GM08714 (cell line): ENCODE measurements around the gene DPF3.

Experiments used
- H3K4me3 ChIP-seq: fragments of 200-500 bp; sonication (Bioruptor generic); 2 replicates; pipeline ENCODE4 v1.5.1; 2014; ENCODE audit warnings: mild to moderate bottlenecking, low read length, inconsistent platforms
- ZNF274 ChIP-seq: IDR thresholded peaks from 2 replicates; pipeline ENCODE4 v1.6.1; 2012; ENCODE audit warnings: mild to moderate bottlenecking, low read depth, low read length

DPF3 gene

GRCh38 chr14:72647782-72648181 is 246.1 kb downstream of the DPF3 start:
- no peak overlapping the region for H3K4me3 ChIP-seq
- no peak for TF ChIP-seq ZNF274

GRCh38 chr14:72646861-72647528 is 246.9 kb downstream of the DPF3 start:
- no peak overlapping the region for H3K4me3 ChIP-seq
- TF ChIP-seq ZNF274 = no peak

GRCh38 chr14:72645706-72646105 is 248.2 kb downstream of the DPF3 start:
- TF ChIP-seq ZNF274 = no peak
- H3K4me3 ChIP-seq = no peak overlapping the region

GRCh38 chr14:72644758-72645489 is 249.0 kb downstream of the DPF3 start:
- no peak for TF ChIP-seq ZNF274
- H3K4me3 ChIP-seq = no peak overlapping the region

GRCh38 chr14:72644038-72644437 is 249.9 kb downstream of the DPF3 start:
- H3K4me3 ChIP-seq = no peak overlapping the region
- no peak for TF ChIP-seq ZNF274

- TF ChIP-seq ZNF274 = no peak
- H3K4me3 ChIP-seq = no peak overlapping the region
These were observed 250.5 kb downstream of the DPF3 start for GRCh38 chr14:72643317-72643801.

- no peak for TF ChIP-seq ZNF274
- H3K4me3 ChIP-seq = no peak overlapping the region
These were observed 252.9 kb downstream of the DPF3 start for GRCh38 chr14:72640911-72641485.

GRCh38 chr14:72638021-72638420 is 255.9 kb downstream of the DPF3 start:
- no peak overlapping the region for H3K4me3 ChIP-seq
- no peak for TF ChIP-seq ZNF274

- no peak for TF ChIP-seq ZNF274
These were observed 257.0 kb downstream of the DPF3 start for GRCh38 chr14:72636871-72637270.

GRCh38 chr14:72636094-72636493 is 257.8 kb downstream of the DPF3 start:
- TF ChIP-seq ZNF274 = no peak
- no peak overlapping the region for H3K4me3 ChIP-seq

More at GRCh38 chr14:72636871-72637270, 257.0 kb downstream of the DPF3 start:
- H3K4me3 ChIP-seq = no peak overlapping the region

- TF ChIP-seq ZNF274 = no peak
- no peak overlapping the region for H3K4me3 ChIP-seq
These were observed 258.9 kb downstream of the DPF3 start for GRCh38 chr14:72634691-72635616.

GRCh38 chr14:72633551-72633950 is 260.4 kb downstream of the DPF3 start:
- no peak for TF ChIP-seq ZNF274
- H3K4me3 ChIP-seq = no peak overlapping the region

GRCh38 chr14:72632727-72633126 is 261.2 kb downstream of the DPF3 start:
- no peak for TF ChIP-seq ZNF274
- no peak overlapping the region for H3K4me3 ChIP-seq

- H3K4me3 ChIP-seq = no peak overlapping the region
- TF ChIP-seq ZNF274 = no peak
These were observed 262.5 kb downstream of the DPF3 start for GRCh38 chr14:72631401-72631800.
